Muscle layer of colon (tissue), 2 donors: Measurements from ENCODE around the gene WDFY1.

Source experiments
- H3K27ac ChIP-seq: one replicate; pipeline ENCODE4 v1.7.0; 2013; ENCODE audit warnings: low read depth, mild to moderate bottlenecking, low read length, moderate library complexity
- H3K27me3 ChIP-seq, 2 donors: one replicate each; pipeline ENCODE4 v1.7.0; 2013; ENCODE audit warnings: low read length in 2 of 2, mild to moderate bottlenecking in 2 of 2; ENCODE audit not compliant: insufficient read depth in 2 of 2, control insufficient read depth in 1 of 2
- H3K36me3 ChIP-seq: one replicate; pipeline ENCODE4 v1.7.0; 2013; ENCODE audit warnings: mild to moderate bottlenecking, low read length; ENCODE audit not compliant: insufficient read depth
- H3K4me1 ChIP-seq: one replicate; pipeline ENCODE4 v1.7.0; 2013; ENCODE audit warnings: mild to moderate bottlenecking, low read length; ENCODE audit not compliant: insufficient read depth
- H3K4me3 ChIP-seq, 2 donors: one replicate each; pipeline ENCODE4 v1.7.0; 2013; ENCODE audit warnings: low read length in 2 of 2, low read depth in 1 of 2, mild to moderate bottlenecking in 1 of 2, moderate library complexity in 1 of 2
- H3K9ac ChIP-seq: one replicate; pipeline ENCODE4 v1.7.0; 2013; ENCODE audit warnings: low read length
- H3K9me3 ChIP-seq: one replicate; pipeline ENCODE4 v1.7.0; 2013; ENCODE audit warnings: mild to moderate bottlenecking, low read length
- donor health status: abdominal sarcoma.
- donor health status: Adenocarcinoma of cecum.

WDFY1 gene

GRCh38 chr2:223976635-223977226 lies 31.6 kb upstream of the WDFY1 start:
- H3K27ac ChIP-seq: no peak overlapping the region
- H3K36me3 ChIP-seq: no peaks in the 10 kb centered on the region
- H3K9me3 ChIP-seq: no peaks in the 10 kb centered on the region
- H3K9ac ChIP-seq: no peak overlapping the region
- no peaks in the 10 kb centered on the region for H3K27me3 ChIP-seq
- no peaks in the 10 kb centered on the region for H3K4me1 ChIP-seq
- H3K4me3 ChIP-seq: no peak overlapping the region

DNA sequence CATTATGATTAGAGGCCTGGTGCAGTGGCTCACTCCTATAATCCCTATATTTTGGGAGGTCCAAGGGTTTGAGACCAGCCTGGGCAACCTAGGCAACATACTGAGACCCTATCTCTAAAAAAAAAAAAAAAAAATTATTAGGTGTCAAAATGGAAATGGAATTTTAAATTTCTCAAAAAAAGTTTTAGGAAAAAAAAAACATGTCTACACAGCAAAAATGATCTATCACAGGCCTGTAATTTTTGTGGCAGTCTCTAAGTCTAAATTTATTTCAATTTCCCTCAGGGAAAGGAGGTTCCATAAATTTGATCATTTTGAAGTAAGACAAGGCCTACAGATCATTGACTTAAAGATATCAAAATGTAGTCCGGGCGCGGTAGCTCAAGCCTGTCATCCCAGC lies 28.5 kb upstream of the WDFY1 start:
- Histone ChIP-seq H3K36me3 (no peaks in the 10 kb centered on the region), H3K9ac (no peak overlapping the region), H3K27me3 (no peaks in the 10 kb centered on the region), H3K27ac (no peak overlapping the region), H3K4me1 (no peaks in the 10 kb centered on the region), H3K9me3 (no peaks in the 10 kb centered on the region), H3K4me3 (no peak overlapping the region)

DNA sequence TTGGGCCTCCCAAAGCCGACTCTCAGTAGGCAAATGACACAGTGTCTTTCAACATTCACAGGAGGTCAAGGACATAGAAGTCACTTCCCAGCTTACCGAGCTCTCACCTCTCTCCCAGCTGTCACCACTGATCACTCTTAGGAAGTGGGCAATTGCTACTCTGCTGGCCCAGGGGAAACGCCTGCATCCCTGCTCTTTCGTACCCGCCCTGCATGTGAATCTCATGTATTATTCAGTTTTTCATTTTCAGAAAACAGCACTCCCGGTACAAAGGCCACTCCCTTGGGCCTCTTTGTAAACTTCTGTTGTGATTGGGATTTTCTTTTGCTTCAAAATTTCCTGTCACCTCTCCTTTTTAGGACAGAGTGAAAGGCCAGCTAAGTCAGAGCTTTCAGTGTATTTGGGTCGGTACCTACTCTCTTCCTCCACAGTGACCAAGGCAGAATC lies 27.5 kb upstream of the WDFY1 start:
- Histone ChIP-seq H3K27ac (no peak overlapping the region), H3K9ac (no peak overlapping the region), H3K4me3 (no peak overlapping the region), H3K4me1 (no peaks in the 10 kb centered on the region), H3K36me3 (peaks cover 6% of the 10 kb centered on the region), H3K9me3 (no peaks in the 10 kb centered on the region), H3K27me3 (no peaks in the 10 kb centered on the region)

- H3K4me1 ChIP-seq: no peaks in the 10 kb centered on the region
- no peaks in the 10 kb centered on the region for H3K27me3 ChIP-seq
- no peaks in the 10 kb centered on the region for H3K9me3 ChIP-seq
- H3K4me3 ChIP-seq: no peak overlapping the region
- no peak overlapping the region for H3K27ac ChIP-seq
- H3K36me3 ChIP-seq: peaks cover 15% of the 10 kb centered on the region
- H3K9ac ChIP-seq: no peak overlapping the region
Measured at GRCh38 chr2:223971731-223972130, 26.6 kb upstream of the WDFY1 start.

DNA sequence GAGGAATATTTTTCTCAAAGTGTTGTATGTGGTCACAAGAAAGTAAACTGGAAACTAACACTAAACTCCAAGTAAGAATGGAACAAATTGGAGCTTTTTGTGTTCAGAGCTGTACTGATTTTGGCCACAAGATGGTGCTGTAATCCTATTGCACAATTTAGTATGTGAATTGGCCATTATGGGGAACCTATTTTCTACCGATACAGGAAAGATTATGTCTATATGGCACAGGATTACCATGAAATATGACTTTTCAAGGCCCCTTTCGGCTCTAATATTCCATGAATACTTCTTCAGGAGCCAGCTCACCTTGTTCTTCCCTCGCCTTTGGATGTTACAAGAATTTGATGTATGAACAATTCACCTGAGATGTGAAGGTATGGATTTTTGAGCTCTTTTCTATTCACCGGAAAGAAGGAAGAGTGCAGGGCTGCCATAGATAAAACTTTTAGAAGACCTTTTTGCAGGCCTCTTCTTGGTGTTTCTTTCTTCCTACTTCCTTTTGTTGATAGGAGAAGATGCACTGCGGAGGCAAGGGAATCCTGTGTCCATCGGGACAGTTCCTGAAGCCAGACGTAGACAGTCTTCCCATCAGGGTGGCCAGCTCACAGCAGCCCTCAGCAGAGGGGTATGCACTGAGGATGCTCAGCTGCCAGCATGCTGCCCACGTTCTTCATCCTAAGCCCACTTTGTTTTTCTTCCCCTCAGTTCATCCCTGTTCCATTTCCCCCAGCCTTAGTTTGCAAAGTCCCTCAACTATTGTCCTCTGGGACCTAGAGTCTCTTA lies 25.4 kb upstream of the WDFY1 start:
- Histone ChIP-seq H3K4me3 (no peak overlapping the region), H3K36me3 (peaks cover 18% of the 10 kb centered on the region), H3K9me3 (no peaks in the 10 kb centered on the region), H3K27ac (no peak overlapping the region), H3K9ac (no peak overlapping the region), H3K27me3 (no peaks in the 10 kb centered on the region), H3K4me1 (no peaks in the 10 kb centered on the region)

GRCh38 chr2:223969856-223970255 lies 24.7 kb upstream of the WDFY1 start:
- no peaks in the 10 kb centered on the region for H3K9me3 ChIP-seq
- no peak overlapping the region for H3K9ac ChIP-seq
- no peak overlapping the region for H3K27ac ChIP-seq
- H3K27me3 ChIP-seq: no peaks in the 10 kb centered on the region
- H3K4me1 ChIP-seq: no peaks in the 10 kb centered on the region
- H3K4me3 ChIP-seq: no peak overlapping the region
- peaks cover 22% of the 10 kb centered on the region for H3K36me3 ChIP-seq

DNA sequence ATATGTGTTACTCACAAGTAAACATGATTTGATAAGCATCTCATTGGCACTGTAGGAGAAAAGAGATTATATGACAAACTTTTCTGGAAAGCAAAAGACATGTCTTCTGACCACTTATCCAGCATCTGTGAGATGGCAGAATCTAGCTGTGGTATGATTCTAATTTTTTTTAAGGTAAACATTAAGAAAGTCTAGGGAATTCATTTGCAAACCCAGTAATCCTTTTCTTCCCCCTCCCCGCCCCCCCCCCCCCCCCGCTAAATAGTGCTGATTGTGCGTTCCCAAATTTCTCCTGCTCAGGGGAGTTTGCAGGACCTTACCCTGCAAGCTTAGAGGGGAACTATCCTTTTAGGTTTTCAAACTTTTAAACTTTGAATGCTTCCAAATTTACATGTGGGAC lies 24.2 kb upstream of the WDFY1 start:
- no peaks in the 10 kb centered on the region for H3K9me3 ChIP-seq
- peaks cover 22% of the 10 kb centered on the region for H3K36me3 ChIP-seq
- H3K27me3 ChIP-seq: no peaks in the 10 kb centered on the region
- no peak overlapping the region for H3K4me3 ChIP-seq
- no peak overlapping the region for H3K9ac ChIP-seq
- no peaks in the 10 kb centered on the region for H3K4me1 ChIP-seq
- no peak overlapping the region for H3K27ac ChIP-seq

DNA sequence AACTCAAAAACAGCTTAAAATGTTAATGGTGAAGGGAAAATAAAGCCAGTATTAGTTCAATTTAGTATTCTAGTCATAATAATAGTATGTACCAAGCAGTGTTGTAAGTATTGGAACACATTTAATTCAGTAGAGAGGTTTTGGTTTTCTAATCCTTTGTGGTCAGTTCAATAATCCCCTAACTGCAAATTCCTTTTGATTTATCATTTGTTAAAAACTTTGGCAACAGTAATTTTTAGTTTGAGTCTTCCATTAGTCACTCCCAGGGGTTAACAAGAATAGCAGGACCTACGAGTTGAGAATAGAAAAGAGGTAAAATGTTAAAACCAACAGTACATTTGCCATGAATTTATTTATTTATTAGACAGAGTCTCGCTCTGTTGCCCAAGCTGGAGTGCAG lies 22.8 kb upstream of the WDFY1 start:
- Histone ChIP-seq H3K9ac (no peak overlapping the region), H3K36me3 (peaks cover 22% of the 10 kb centered on the region), H3K27me3 (no peaks in the 10 kb centered on the region), H3K27ac (no peak overlapping the region), H3K9me3 (no peaks in the 10 kb centered on the region), H3K4me3 (no peak overlapping the region), H3K4me1 (no peaks in the 10 kb centered on the region)

DNA sequence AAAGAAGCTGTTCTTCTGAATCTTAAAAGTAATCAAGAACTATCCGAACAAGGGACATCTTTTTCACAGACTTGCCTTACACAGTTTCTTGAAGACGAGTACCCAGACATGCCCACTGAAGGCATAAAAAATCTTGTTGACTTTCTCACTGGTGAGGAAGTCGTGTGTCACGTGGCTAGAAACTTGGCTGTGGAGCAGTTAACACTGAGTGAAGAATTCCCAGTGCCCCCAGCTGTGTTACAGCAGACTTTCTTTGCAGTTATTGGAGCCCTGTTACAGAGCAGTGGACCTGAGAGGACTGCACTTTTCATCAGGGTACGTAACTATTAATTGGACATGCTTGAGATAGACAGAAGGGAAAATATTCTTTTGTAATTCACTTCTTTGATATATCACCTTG lies 14.6 kb upstream of the WDFY1 start:
- Histone ChIP-seq H3K27me3 (no peaks in the 10 kb centered on the region), H3K9ac (no peak overlapping the region), H3K9me3 (no peaks in the 10 kb centered on the region), H3K27ac (no peak overlapping the region), H3K36me3 (peaks cover 10% of the 10 kb centered on the region), H3K4me3 (peak overlapping the region in 1 of 2 donors; percentile 22), H3K4me1 (peaks cover 49% of the 10 kb centered on the region)

GRCh38 chr2:223957092-223957851 lies 12.1 kb upstream of the WDFY1 start, which contains the start of gene MRPL44:
MRPL44 (plus strand) TSS chr2:223957463; CDS start chr2:223957473, 10 bp downstream.
- Histone ChIP-seq H3K4me1 (peaks cover 49% of the 10 kb centered on the region), H3K9me3 (no peaks in the 10 kb centered on the region), H3K36me3 (peaks cover 10% of the 10 kb centered on the region), H3K9ac (peak within 1 kb of the TSS; percentile 89), H3K27ac (peak within 1 kb of the TSS; percentile 81), H3K4me3 (peak within 1 kb of the TSS; percentile 69 to 92), H3K27me3 (no peaks in the 10 kb centered on the region)

DNA sequence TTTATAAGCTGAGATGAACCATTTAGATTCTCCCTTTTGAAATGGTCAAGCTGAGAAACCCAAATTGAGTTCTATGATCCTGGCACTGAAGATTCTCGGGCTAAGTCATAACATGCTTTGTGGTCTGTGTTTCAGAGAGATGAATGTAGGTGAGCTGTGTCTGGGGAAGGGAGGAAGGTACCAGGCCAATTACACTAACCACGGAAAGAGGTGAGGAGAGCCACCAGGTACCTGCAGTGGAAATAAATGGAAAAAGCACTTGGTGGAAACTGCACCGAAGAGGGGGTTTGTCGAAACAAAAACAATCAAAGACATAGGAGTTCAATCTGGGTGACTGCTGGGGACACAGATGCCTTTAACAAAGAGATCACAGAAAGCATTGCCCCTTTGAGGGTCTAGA lies 11.2 kb upstream of the WDFY1 start:
- peak overlapping the region; percentile 81 for H3K27ac ChIP-seq
- no peak overlapping the region for H3K9ac ChIP-seq

More for the DNA sequence above, 11.2 kb upstream of the WDFY1 start:
- Histone ChIP-seq H3K4me3 (peak overlapping the region in 1 of 2 donors; percentile 92), H3K27me3 (no peaks in the 10 kb centered on the region), H3K36me3 (peaks cover under 1% of the 10 kb centered on the region), H3K4me1 (peaks cover 39% of the 10 kb centered on the region), H3K9me3 (no peaks in the 10 kb centered on the region)
